Activated T-helper 2 cell treated with anti-CD3 and anti-CD28 coated beads, Interferon-gamma antibody, Interleukin-2, Interleukin-4, amounts not matched to agents 10 μg/mL and 5 μg/mL and 100 μg/mL, durations not matched to agents 14 hours and 24 hours and 36 hours (primary cell): ENCODE results near the gene MYO18A. TPM values are rescaled to one million over a fixed set of nuclear protein-coding genes. Genes with fewer than 3 reads are reported as not detected.

Experiments
- DNase-seq: peaks from one replicate; pipeline ENCODE4 v3.0.0; 2021; ENCODE audit warnings: low spot score
- H3K27ac Mint-ChIP-seq: one replicate; pipeline ENCODE4 v1.8.0; 2021; ENCODE audit warnings: mixed read lengths
- H3K27me3 Mint-ChIP-seq: one replicate; pipeline ENCODE4 v1.8.0; 2021; ENCODE audit warnings: low read depth, mixed read lengths
- H3K36me3 Mint-ChIP-seq: one replicate; pipeline ENCODE4 v1.8.0; 2021; ENCODE audit warnings: low read depth, mixed read lengths
- H3K4me1 Mint-ChIP-seq: one replicate; pipeline ENCODE4 v1.8.0; 2021; ENCODE audit warnings: low read depth, mixed read lengths
- H3K4me3 Mint-ChIP-seq: one replicate; pipeline ENCODE4 v1.8.0; 2021; ENCODE audit warnings: low read depth, mild to moderate bottlenecking, moderate library complexity, mixed read lengths
- H3K9me3 Mint-ChIP-seq: one replicate; pipeline ENCODE4 v1.8.0; 2021; ENCODE audit warnings: mixed read lengths
- intact Hi-C: fragments of 100-400 bp; cut with micrococcal nuclease; formaldehyde crosslinking; loops from one replicate; pipeline ENCODE4 v1.15.1; 2023
- total RNA-seq: library from RNA; stranded (reverse); gene quantifications from 2 replicates; pipeline ENCODE4 v1.2.3, GENCODE V29; 2022

The MYO18A gene
- total RNA-seq, 1 donor from 2014 or later: 49.5 TPM

DNA sequence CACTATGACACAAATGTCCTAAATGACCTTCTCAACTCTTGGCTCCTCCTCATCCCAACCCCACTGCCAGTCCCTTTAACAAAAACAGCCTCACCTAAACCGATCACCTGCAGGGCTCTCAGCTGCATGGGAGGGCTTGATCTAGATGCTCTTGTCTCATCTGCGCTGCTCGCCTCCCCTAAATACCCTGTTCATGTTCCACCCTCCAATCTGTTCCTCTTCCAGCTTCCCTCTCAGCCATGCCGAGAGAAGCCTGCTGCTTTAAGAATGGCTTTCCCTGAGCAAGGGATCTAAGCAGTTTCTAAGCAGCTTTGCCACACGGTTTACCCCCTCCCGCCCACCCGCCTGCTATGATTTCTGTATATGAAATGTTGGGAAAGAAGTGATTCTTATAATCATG is 113.6 kb downstream of the MYO18A start:
- H3K9me3 Mint-ChIP-seq: no peaks in the 10 kb centered on the region
- H3K27me3 Mint-ChIP-seq: no peaks in the 10 kb centered on the region
- H3K27ac Mint-ChIP-seq: no peak overlapping the region
- no peak overlapping the region for H3K4me3 Mint-ChIP-seq
- intact Hi-C loops: no loop called here
- H3K36me3 Mint-ChIP-seq: no peaks in the 10 kb centered on the region
- no peaks in the 10 kb centered on the region for H3K4me1 Mint-ChIP-seq
- DNase-seq: no peak

DNA sequence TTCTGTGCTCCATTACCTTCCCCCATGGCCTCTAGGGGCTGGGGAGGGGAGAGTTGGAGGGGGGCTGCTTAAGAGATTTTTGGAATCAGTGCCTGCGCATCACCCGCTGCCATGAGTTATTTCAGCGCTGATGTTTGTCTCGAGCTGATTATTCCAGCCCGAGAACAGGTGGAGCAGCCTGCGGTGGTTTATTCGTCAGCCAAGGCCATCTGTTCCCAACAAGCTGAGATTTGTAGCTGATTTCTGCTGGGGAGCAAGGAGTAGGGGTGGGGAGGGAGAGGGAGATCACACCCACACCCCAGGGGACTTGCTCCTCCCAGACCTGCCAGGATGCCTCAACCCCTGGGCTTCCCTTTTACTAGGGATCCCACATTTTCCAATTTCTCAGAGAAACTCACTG is 114.2 kb downstream of the MYO18A start:
- Mint-ChIP-seq H3K27me3 (no peaks in the 10 kb centered on the region), H3K36me3 (no peaks in the 10 kb centered on the region), H3K4me3 (no peak overlapping the region), H3K27ac (no peak overlapping the region), H3K4me1 (no peaks in the 10 kb centered on the region), H3K9me3 (no peaks in the 10 kb centered on the region)
- no peak for DNase-seq
- intact Hi-C loops: no loop called here

DNA sequence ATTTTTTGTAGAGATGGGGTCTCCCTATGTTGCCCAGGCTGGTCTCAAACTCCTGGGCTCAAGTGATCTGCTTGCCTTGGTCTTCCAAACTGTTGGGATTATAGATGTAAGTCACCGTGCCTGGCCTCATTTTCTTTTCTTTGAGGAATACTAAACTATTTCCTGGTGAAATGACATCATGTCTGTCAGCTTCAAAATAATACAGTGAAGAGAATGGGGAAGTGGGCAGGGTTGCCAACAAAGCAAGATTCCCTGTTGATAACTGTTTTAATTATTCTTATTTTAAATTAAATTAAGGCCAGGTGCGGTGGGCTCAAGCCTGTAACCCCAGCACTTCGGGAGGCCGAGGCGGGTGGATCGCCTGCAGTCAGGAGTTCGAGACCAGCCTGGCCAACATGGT is 116.2 kb downstream of the MYO18A start:
- no peak for DNase-seq
- no peak overlapping the region for H3K27ac Mint-ChIP-seq
- no peaks in the 10 kb centered on the region for H3K9me3 Mint-ChIP-seq
- H3K4me1 Mint-ChIP-seq: no peaks in the 10 kb centered on the region
- H3K27me3 Mint-ChIP-seq: no peaks in the 10 kb centered on the region
- H3K36me3 Mint-ChIP-seq: no peaks in the 10 kb centered on the region
- no peak overlapping the region for H3K4me3 Mint-ChIP-seq
- intact Hi-C loops: no loop called here

DNA sequence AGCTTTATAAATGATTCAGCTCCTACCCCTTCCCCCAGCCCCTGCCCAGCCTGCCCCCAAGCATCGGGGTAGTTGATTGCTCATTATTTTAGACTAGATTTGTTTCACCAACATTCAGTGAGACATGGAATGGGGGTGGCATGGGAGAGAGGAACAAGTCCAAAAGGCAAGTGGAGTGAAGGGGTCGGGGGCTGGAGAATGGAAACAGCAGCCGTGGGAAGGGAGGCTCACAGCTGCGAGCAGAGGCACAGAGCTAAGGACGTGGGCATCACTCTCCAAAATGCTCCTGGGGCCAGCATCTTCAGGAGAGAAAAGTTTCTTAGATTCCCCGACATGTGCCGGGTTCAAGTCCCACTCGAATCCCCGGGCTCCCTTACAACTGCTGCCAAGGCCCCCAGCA is 118.0 kb downstream of the MYO18A start:
- Mint-ChIP-seq H3K4me1 (no peaks in the 10 kb centered on the region), H3K9me3 (no peaks in the 10 kb centered on the region), H3K27ac (no peak overlapping the region), H3K4me3 (no peak overlapping the region), H3K27me3 (no peaks in the 10 kb centered on the region), H3K36me3 (no peaks in the 10 kb centered on the region)
- no peak for DNase-seq
- intact Hi-C loops: no loop called here

DNA sequence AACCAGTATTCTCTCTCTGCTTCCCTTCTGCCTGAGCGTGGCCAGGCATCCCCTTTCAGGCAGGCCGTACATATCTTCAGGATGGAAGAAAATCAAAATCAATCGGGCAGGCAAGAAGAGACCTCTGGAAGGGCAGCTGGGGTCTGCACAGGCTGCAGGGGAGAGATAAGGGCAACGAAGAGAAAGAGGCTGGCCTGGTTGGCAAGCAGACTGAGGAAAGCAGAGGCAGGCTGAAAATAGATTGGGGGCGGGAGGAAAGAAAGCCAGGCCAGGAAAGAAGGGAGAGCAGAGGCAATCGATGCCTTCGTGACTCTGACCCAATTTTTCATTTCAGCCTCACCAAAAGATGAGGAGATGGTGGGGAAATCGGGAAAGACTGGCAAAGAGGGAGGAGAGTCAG is 119.2 kb downstream of the MYO18A start:
- H3K4me3 Mint-ChIP-seq: no peak overlapping the region
- no peaks in the 10 kb centered on the region for H3K36me3 Mint-ChIP-seq
- no peaks in the 10 kb centered on the region for H3K9me3 Mint-ChIP-seq
- no peaks in the 10 kb centered on the region for H3K4me1 Mint-ChIP-seq
- no peak for DNase-seq
- intact Hi-C loops: no loop called here
- no peak overlapping the region for H3K27ac Mint-ChIP-seq
- no peaks in the 10 kb centered on the region for H3K27me3 Mint-ChIP-seq

DNA sequence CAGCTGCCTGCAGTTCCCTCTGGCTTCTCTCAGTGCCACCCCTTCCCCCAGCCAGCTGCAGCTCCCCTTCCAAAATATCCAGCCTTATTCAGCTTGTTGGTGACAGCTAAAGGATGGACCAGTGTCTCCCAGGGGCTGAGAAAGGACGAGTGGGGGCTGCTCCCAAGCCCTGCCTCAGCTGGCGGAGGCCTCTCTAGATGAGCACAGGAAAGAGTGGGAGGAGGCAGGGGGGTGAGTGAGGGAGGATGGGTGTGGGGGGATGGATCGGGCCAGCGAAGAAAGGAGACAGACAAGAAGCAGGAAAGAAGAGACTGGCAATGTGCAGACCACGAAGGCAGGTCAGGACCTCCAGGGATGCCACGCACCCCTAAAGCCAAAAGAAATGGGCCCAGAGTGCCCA is 119.7 kb downstream of the MYO18A start:
- Mint-ChIP-seq H3K27ac (no peak overlapping the region), H3K27me3 (no peaks in the 10 kb centered on the region), H3K4me3 (no peak overlapping the region), H3K36me3 (no peaks in the 10 kb centered on the region), H3K9me3 (no peaks in the 10 kb centered on the region), H3K4me1 (no peaks in the 10 kb centered on the region)
- intact Hi-C loops: no loop called here
- no peak for DNase-seq

DNA sequence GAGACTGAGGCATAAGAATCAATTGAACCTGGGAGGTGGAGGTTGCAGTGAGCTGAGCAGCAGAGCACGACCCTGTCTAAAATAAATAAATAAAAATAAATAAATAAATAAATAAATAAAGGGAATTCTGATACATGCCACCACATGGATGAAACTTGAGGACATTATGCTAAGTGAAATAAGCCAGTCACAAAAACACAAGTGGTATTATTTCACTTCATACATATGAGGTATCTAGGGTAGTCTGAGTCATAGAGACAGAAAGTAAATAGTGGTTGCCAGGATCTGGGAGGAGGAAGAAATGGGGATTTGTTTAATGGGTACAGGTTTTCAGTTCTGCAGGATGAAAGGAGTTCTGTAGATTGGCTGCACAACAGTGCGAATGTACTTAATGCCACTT is 120.9 kb downstream of the MYO18A start:
- Mint-ChIP-seq H3K36me3 (no peaks in the 10 kb centered on the region), H3K9me3 (no peaks in the 10 kb centered on the region), H3K27me3 (no peaks in the 10 kb centered on the region), H3K4me1 (no peaks in the 10 kb centered on the region), H3K27ac (no peak overlapping the region), H3K4me3 (no peak overlapping the region)
- intact Hi-C loops: no loop called here
- no peak for DNase-seq

DNA sequence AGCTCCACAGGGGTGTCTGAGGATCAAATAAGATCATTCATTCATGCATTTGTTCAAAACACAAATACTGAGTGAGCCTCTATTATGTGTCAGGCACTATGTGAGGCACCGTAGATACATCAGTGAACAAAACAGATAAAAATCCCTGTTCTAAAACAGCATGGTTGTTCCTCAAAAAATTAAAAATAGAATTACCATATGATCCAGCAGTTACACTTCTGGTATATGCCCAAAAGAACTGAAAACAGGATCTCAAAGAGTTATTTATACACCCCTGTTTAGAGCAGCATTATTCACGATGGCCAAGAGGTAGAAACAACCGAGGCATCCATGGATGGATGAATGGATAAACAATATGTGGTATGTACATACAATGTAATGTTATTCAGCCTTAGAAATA is 121.8 kb downstream of the MYO18A start:
- Mint-ChIP-seq H3K27me3 (no peaks in the 10 kb centered on the region), H3K4me1 (no peaks in the 10 kb centered on the region), H3K9me3 (no peaks in the 10 kb centered on the region), H3K27ac (no peak overlapping the region), H3K4me3 (no peak overlapping the region), H3K36me3 (no peaks in the 10 kb centered on the region)
- intact Hi-C loops: no loop called here
- no peak for DNase-seq

DNA sequence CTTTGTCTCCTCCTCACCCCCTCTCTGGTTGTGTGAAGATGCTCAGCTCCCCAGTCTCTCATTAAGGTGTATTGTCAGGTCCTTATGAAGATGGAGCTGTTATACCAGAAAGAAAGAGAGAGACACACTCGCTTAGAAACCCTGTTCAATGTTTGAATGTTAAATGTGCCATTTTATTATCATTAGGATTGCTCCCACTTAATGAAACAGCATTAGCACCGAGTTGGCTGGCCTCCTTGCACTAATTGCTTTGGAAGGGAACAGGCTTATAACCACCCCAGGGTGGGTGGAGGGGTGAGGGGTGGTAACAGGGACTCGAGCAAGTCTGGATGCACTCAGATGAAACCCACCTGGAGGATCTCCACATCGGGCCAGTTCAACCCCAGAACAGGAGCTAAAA is 122.8 kb downstream of the MYO18A start:
- Mint-ChIP-seq H3K27me3 (no peaks in the 10 kb centered on the region), H3K9me3 (no peaks in the 10 kb centered on the region)
- intact Hi-C loops: no loop called here

DNA sequence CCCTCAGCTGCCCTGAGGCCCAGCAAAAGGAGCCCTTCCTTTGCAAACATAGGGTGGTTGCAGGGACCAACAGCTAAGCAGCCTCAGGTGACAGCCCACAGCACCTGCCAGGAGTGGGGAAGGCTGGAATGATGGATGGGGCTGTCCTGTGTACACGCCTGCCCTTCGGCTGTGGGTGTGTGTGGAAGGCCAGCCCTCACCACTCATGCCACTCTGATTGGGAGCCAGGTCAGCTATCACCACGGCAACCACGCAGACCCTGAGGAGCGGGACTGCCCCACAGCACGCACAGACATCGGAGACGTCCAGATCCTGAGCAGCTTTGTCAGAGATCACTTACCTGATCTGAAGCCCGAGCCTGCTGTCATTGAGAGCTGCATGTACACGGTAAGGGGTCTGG is 125.4 kb downstream of the MYO18A start:
- no peaks in the 10 kb centered on the region for H3K9me3 Mint-ChIP-seq
- no peaks in the 10 kb centered on the region for H3K4me1 Mint-ChIP-seq
- intact Hi-C loops: no loop called here
- no peaks in the 10 kb centered on the region for H3K36me3 Mint-ChIP-seq
- no peak overlapping the region for H3K4me3 Mint-ChIP-seq
- H3K27me3 Mint-ChIP-seq: peaks cover 2% of the 10 kb centered on the region
- no peak for DNase-seq
- no peak overlapping the region for H3K27ac Mint-ChIP-seq

More for the DNA sequence above, 122.8 kb downstream of the MYO18A start:
- Mint-ChIP-seq H3K4me1 (no peaks in the 10 kb centered on the region), H3K27ac (no peak overlapping the region), H3K36me3 (no peaks in the 10 kb centered on the region), H3K4me3 (no peak overlapping the region)
- DNase-seq: no peak

DNA sequence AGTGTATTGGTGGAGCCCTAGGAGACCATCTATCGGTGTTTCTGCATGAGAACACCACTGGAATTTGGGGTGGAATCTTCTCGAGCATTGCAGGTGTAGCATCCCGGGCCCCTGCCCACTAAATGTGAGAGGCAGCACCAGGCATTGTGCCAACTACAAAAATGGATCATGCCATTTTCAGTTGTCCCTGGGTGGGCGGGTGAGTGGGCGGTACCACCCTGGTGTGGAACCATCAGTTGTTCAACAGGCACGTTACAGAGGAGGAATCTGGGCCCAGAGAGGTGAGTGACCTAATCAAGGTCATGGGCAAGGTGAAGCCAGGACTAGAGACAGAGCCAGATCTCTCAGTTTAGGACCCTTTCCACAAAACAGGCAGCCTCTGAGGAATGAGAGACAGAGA is 128.5 kb downstream of the MYO18A start:
- no peaks in the 10 kb centered on the region for H3K36me3 Mint-ChIP-seq
- no peaks in the 10 kb centered on the region for H3K9me3 Mint-ChIP-seq
- intact Hi-C loops: no loop called here
- H3K4me1 Mint-ChIP-seq: no peaks in the 10 kb centered on the region
- no peak for DNase-seq
- H3K4me3 Mint-ChIP-seq: no peak overlapping the region
- no peak overlapping the region for H3K27ac Mint-ChIP-seq
- H3K27me3 Mint-ChIP-seq: peaks cover 13% of the 10 kb centered on the region

DNA sequence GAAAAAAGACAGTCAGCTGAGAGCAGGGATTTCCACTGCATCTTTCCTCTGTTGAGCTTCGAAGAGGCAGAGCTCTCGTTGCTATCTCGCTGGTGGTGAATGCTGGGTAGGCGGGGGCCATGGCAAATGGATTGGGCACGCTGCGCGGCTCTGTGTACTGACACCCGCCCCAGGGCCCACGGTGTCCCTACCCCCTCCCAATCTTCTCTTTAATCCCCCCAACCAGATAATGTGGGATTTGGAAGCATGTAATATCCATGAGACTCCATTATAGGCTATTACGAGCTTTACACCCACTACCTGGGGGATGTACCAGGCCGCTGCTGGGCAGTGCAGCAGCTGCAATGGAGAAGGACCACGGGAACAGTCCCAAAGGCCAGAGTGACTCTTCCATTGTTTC is 129.0 kb downstream of the MYO18A start:
- Mint-ChIP-seq H3K4me1 (peaks cover under 1% of the 10 kb centered on the region), H3K27ac (no peak overlapping the region), H3K36me3 (no peaks in the 10 kb centered on the region), H3K4me3 (no peak overlapping the region), H3K9me3 (no peaks in the 10 kb centered on the region), H3K27me3 (peaks cover 16% of the 10 kb centered on the region)
- intact Hi-C loops: no loop called here
- no peak for DNase-seq

DNA sequence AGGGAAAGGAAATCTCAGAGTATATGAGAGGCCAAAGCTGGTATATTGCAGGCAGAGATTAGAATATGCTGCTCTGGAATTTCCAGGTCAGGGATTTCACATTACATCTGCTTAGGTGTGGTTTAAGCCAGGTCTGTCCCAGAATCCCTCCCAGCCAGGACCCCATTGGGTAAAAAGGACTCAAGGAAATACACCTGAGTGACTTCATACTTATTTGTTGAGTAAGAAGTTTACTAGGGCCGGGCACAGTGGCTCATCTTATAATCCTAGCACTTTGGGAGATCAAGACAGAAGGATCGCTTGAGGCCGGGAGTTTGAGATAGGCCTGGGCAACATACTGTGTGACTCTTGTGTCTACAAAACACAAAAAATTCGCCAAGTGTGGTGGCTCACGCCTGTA is 130.0 kb downstream of the MYO18A start:
- no peak for DNase-seq
- Mint-ChIP-seq H3K9me3 (no peaks in the 10 kb centered on the region), H3K27ac (no peak overlapping the region), H3K36me3 (no peaks in the 10 kb centered on the region), H3K4me1 (peaks cover 2% of the 10 kb centered on the region), H3K27me3 (peaks cover 16% of the 10 kb centered on the region), H3K4me3 (no peak overlapping the region)
- intact Hi-C loops: no loop called here

DNA sequence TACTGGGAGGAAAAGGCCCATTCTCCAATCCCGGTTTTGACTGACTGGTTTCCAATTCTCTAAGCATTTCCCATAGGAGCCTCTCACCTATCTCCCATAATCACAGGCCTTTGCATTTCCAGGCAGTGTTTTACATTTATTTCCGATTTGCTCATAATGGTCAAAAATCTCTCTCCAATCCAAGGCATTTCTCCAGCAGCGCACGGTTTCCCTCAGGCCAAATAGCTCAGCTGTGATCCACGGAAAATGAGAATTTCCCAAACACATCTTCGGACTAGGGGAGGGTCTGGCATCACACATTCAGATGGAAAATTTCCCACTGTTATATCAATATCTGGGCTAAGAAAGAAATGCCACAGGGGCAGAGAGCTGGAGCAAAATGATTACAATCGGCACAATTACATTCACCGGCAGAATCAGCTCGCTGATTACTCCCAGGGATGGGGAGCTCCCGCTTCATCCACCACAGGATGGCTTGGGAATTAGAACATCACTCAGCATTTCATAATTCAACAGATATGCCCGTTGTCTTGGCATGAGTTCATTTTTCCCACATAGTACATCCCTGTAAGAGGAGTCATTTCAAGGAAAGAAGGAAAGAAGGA is 130.6 kb downstream of the MYO18A start:
- no peaks in the 10 kb centered on the region for H3K9me3 Mint-ChIP-seq
- intact Hi-C loops: no loop called here
- peaks cover 16% of the 10 kb centered on the region for H3K27me3 Mint-ChIP-seq
- H3K27ac Mint-ChIP-seq: no peak overlapping the region
- peaks cover 2% of the 10 kb centered on the region for H3K4me1 Mint-ChIP-seq
- no peak for DNase-seq
- H3K4me3 Mint-ChIP-seq: no peak overlapping the region
- no peaks in the 10 kb centered on the region for H3K36me3 Mint-ChIP-seq
